ENCODE data around the gene BRI3. TPM values are rescaled to one million over a fixed set of nuclear protein-coding genes. Genes with fewer than 3 reads are reported as not detected.
A peak's percentile ranks its signal among the peaks of the same experiment; 100 is the strongest.

The BRI3 gene
- total and polyA plus RNA-seq, 2 of the 8 experiments (the other 6 are each of a cell fraction or from before 2014, with no cell fraction given), result 77.5 to 93.4 TPM

- 0 out of 2 replicates have a peak overlapping the region, but pooled peaks have one; percentile 32 for H2AK5ac ChIP-seq (ENCODE audit: low read depth, low read length)
- no peak overlapping the region for H3K4me3 ChIP-seq (ENCODE audit: extremely low read depth in 1 of 4, insufficient read depth in 2 of 4, low read depth in 3 of 4, low read length in 4 of 4)
- no peak overlapping the region for H2BK20ac ChIP-seq (ENCODE audit: low read length)
- H3K18ac ChIP-seq (ENCODE audit: extremely low read depth, low read length), result no peak overlapping the region
- WGBS, 2 experiments (ENCODE audit: extremely low coverage in 1 of 2, insufficient coverage in 1 of 2, insufficient read length in 1 of 2, insufficient replicate concordance in 2 of 2, low coverage in 1 of 2, low lambda C conversion rate in 2 of 2, missing lambda C conversion rate in 1 of 2), result 93% methylated on average over 14 of the region's 14 CpGs; no CpG with 5 or more reads in 1 of the 2 experiments
- ChIA-PET CTCF (ENCODE audit: partially characterized antibody) (no interaction called here), POLR2A (ENCODE audit: partially characterized antibody) (no interaction called here)
- 0 out of 7 replicates have a peak overlapping the region, but pooled peaks of 1 of the 4 experiments have one; percentile 21 for H3K9ac ChIP-seq (replicated peaks in 1 of 4; ENCODE audit: extremely low read depth in 1 of 4, low read depth in 3 of 4, low read length in 3 of 4)
- H3K23me2 ChIP-seq (ENCODE audit: low read depth, low read length), result no peaks in the 10 kb centered on the region
- H3K79me2 ChIP-seq (ENCODE audit: control insufficient read depth in 1 of 2, insufficient read depth in 2 of 2, low read length in 2 of 2), result peaks cover 0 to 20% of the 10 kb centered on the region in 2 experiments; a peak in 2 of 4 replicates
- H3K4me2 ChIP-seq (ENCODE audit: insufficient read depth in 1 of 2, low read depth in 2 of 2, low read length in 2 of 2), result no peak overlapping the region
- no peak overlapping the region for H2BK5ac ChIP-seq (ENCODE audit: low read depth, low read length)
- H4K91ac ChIP-seq (replicated peaks; ENCODE audit: insufficient read length, low read length), result no peak overlapping the region
- FAIRE-seq (no peak), DNase-seq (ENCODE audit: low read depth in 1 of 2, low spot score in 2 of 2) (no peak)
- peaks cover 0 to 4% (median 3%) of the 10 kb centered on the region in 4 experiments; a peak in 6 of 7 replicates for H3K4me1 ChIP-seq (replicated peaks in 1 of 4; ENCODE audit: control insufficient read depth in 3 of 4, insufficient read depth in 4 of 4, low read length in 3 of 4)
- H2BK120ac ChIP-seq (replicated peaks; ENCODE audit: low read depth, low read length), result no peak overlapping the region
- H3K27me3 ChIP-seq (replicated peaks in 1 of 4; ENCODE audit: control insufficient read depth in 3 of 4, extremely low read depth in 1 of 4, insufficient read depth in 3 of 4, low read length in 3 of 4), result no peaks in the 10 kb centered on the region
- H4K8ac ChIP-seq (ENCODE audit: extremely low read depth, insufficient read depth, low read length), result no peak overlapping the region
- no peak overlapping the region for H3K4ac ChIP-seq (replicated peaks; ENCODE audit: insufficient read length, low read depth, low read length)
- H4K20me1 ChIP-seq (replicated peaks in 1 of 2; ENCODE audit: control insufficient read depth in 1 of 2, insufficient read depth in 2 of 2, low read length in 2 of 2), result peaks cover 1 to 5% of the 10 kb centered on the region in 2 experiments
- no peak overlapping the region for H3K23ac ChIP-seq (ENCODE audit: insufficient read length)
- H2BK15ac ChIP-seq (ENCODE audit: low read length), result no peak overlapping the region
- H3K27ac ChIP-seq (ENCODE audit: low read depth, low read length), result no peak overlapping the region
- H3K56ac ChIP-seq (replicated peaks; ENCODE audit: insufficient read length, low read depth, low read length), result no peak overlapping the region
- H4K5ac ChIP-seq (ENCODE audit: insufficient read length, low read depth, low read length), result no peak overlapping the region
- H2BK12ac ChIP-seq (ENCODE audit: low read depth, low read length), result no peak overlapping the region
- no peak overlapping the region for H2AFZ ChIP-seq (ENCODE audit: low read length)
- peaks cover 5 to 30% (median 16%) of the 10 kb centered on the region in 4 experiments; a peak in 6 of 8 replicates for H3K36me3 ChIP-seq (ENCODE audit: control insufficient read depth in 2 of 4, insufficient read depth in 4 of 4, low read length in 3 of 4)
- H3K79me1 ChIP-seq (ENCODE audit: low read depth, low read length), result no peaks in the 10 kb centered on the region; the same call in 1 of the 2 replicates
- TF ChIP-seq POLR2AphosphoS5 (IDR thresholded peaks at IDR 0.05; ENCODE audit: low read depth, low read length) (peak; percentile 64; the same call in 1 of the 2 replicates), SP4 (IDR thresholded peaks at IDR 0.05; ENCODE audit: low read length) (no peak), EP300 (IDR thresholded peaks at IDR 0.05; ENCODE audit: borderline replicate concordance in 1 of 2, low read depth in 2 of 2, low read length in 2 of 2) (no peak), CBX5 (IDR thresholded peaks at IDR 0.05; ENCODE audit: low read depth, low read length) (no peak), TCF12 (IDR thresholded peaks at IDR 0.05; ENCODE audit: low read depth, low read length) (no peak), NRF1 (IDR thresholded peaks at IDR 0.05; ENCODE audit: low read depth, low read length) (no peak), RBBP5 (IDR thresholded peaks at IDR 0.05; ENCODE audit: borderline replicate concordance, low read depth, low read length) (no peak)
- H3K14ac ChIP-seq (ENCODE audit: insufficient read length), result no peak overlapping the region
- H3K9me3 ChIP-seq (ENCODE audit: insufficient read depth in 2 of 2, low read depth in 1 of 2, low read length in 1 of 2), result peaks cover 0 to 8% of the 10 kb centered on the region in 2 experiments; a peak in 1 of 4 replicates
Measured at GRCh38 chr7:98317366-98318040, 36.0 kb downstream of the BRI3 start.
